A549 (cell line): Measurements from ENCODE around the gene PRAC1. TPM values are rescaled to one million over a fixed set of nuclear protein-coding genes. Genes with fewer than 3 reads are reported as not detected.
A peak's percentile ranks its signal among the peaks of the same experiment; 100 is the strongest.

Experiments
- CBX8 ChIP-seq: fragments of 200-600 bp; sonication (generic); IDR thresholded peaks from 2 replicates; pipeline ENCODE4 v1.6.1; 2016
- CEBPB ChIP-seq, 2 experiments: fragments of >200 bp in 1 of 2; sonication (Bioruptor Twin) in 1 of 2; formaldehyde crosslinking in 1 of 2; IDR thresholded peaks; 2 replicates each; pipeline ENCODE4 v1.6.1; 2012 to 2016
- EHF ChIP-seq: fragments of 250-450 bp; sonication (Bioruptor Pico); IDR thresholded peaks from 2 replicates; pipeline ENCODE4 v1.5.0; 2020; ENCODE audit warnings: mild to moderate bottlenecking
- ESRRA ChIP-seq: fragments of 150-350 bp; IDR thresholded peaks from 2 replicates; pipeline ENCODE4 v1.6.1; 2014; ENCODE audit warnings: mild to moderate bottlenecking, low read length, borderline replicate concordance
- FOSL2 ChIP-seq, 2 experiments: fragments of 450-650 bp in 1 of 2; fragments of >200 bp in 1 of 2; sonication (Bioruptor Twin) in 1 of 2; formaldehyde crosslinking; IDR thresholded peaks; 2 replicates each; pipeline versions ENCODE4 v1.5.0 to v1.6.1; 2016 to 2020; ENCODE audit warnings: mild to moderate bottlenecking in 1 of 2, moderate library complexity in 1 of 2
- HOXB13 ChIP-seq: fragments of 250-450 bp; sonication (Bioruptor Pico); IDR thresholded peaks from 2 replicates; pipeline ENCODE4 v1.5.0; 2020; ENCODE audit warnings: low read depth, mild to moderate bottlenecking, moderate library complexity
- JUN ChIP-seq, 2 experiments: fragments of >200 bp; sonication (Bioruptor Twin); formaldehyde crosslinking; IDR thresholded peaks; 2 replicates in 1 of 2; 3 replicates in 1 of 2; pipeline ENCODE4 v1.6.1; 2016 to 2017
- KDM5A ChIP-seq: fragments of 200-600 bp; sonication (generic); IDR thresholded peaks from 2 replicates; pipeline ENCODE4 v1.6.1; 2016; ENCODE audit warnings: antibody characterized with exemption, mild to moderate bottlenecking
- MAZ ChIP-seq: fragments of 150-350 bp; IDR thresholded peaks from 2 replicates; pipeline ENCODE4 v1.6.1; 2014; ENCODE audit warnings: antibody characterized with exemption, low read depth, low read length, borderline replicate concordance
- POLR2A ChIP-seq: IDR thresholded peaks from 2 replicates; pipeline ENCODE4 v1.6.1; 2012; ENCODE audit warnings: mild to moderate bottlenecking, low read length
- RCOR1 ChIP-seq: fragments of 150-350 bp; IDR thresholded peaks from 2 replicates; pipeline ENCODE4 v1.6.1; 2014; ENCODE audit warnings: antibody characterized with exemption, low read length, low read depth
- RFX5 ChIP-seq: fragments of 450-650 bp; IDR thresholded peaks from 2 replicates; pipeline ENCODE4 v1.7.1; 2014; ENCODE audit warnings: antibody characterized with exemption, mild to moderate bottlenecking, moderate library complexity
- SMC3 ChIP-seq: fragments of >200 bp; sonication (Bioruptor Twin); formaldehyde crosslinking; IDR thresholded peaks from 3 replicates; pipeline ENCODE4 v1.6.1; 2018; ENCODE audit warnings: inconsistent platforms
- SREBF2 ChIP-seq: fragments of 450-650 bp; IDR thresholded peaks from 2 replicates; pipeline ENCODE4 v1.6.1; 2014; ENCODE audit warnings: mild to moderate bottlenecking, moderate library complexity
- TFCP2L1 ChIP-seq: fragments of 250-450 bp; sonication (Bioruptor Pico); IDR thresholded peaks from 2 replicates; pipeline ENCODE4 v1.5.0; 2021; ENCODE audit warnings: mild to moderate bottlenecking
- ZNF302 ChIP-seq: fragments of 250-450 bp; sonication (Bioruptor Pico); IDR thresholded peaks from 2 replicates; pipeline ENCODE4 v1.9.0; 2021; ENCODE audit warnings: inconsistent platforms, mild to moderate bottlenecking, moderate library complexity
- polyA plus RNA-seq, 4 experiments: library from polyadenylated mRNA; depleted of rRNA in 3 of 4; stranded (reverse); fragments of >200 nt; fragmentation: RNase III in 1 of 4; extraction: RNeasy Plus Mini Kit Qiagen cat#74134 plus additional on column Dnase treatment in 1 of 4; gene quantifications; 2 replicates in 3 of 4; 3 replicates in 1 of 4; pipeline ENCODE4 v1.2.3, GENCODE V29; 2011 to 2017
- TF ChIP-seq, protein P1 (sequence below): IDR thresholded peaks from 2 replicates; pipeline ENCODE4 v1.6.1; 2012; ENCODE audit warnings: low read depth, borderline replicate concordance
- TF ChIP-seq, protein P2 (sequence below): fragments of >200 bp; sonication (Bioruptor Twin); formaldehyde crosslinking; IDR thresholded peaks from 3 replicates; pipeline ENCODE4 v1.6.1; 2016
- TF ChIP-seq, protein P3 (sequence below): IDR thresholded peaks from 2 replicates; pipeline ENCODE4 v1.6.1; 2012
- TF ChIP-seq, protein P4 (sequence below): IDR thresholded peaks from 2 replicates; pipeline ENCODE4 v1.6.1; 2012
- TF ChIP-seq, protein P5 (sequence below): fragments of 250-450 bp; sonication (Bioruptor Pico); IDR thresholded peaks from 2 replicates; pipeline ENCODE4 v1.5.0; 2021; ENCODE audit warnings: mild to moderate bottlenecking, moderate library complexity, borderline replicate concordance
- TF ChIP-seq, protein P6 (sequence below): fragments of >200 bp; sonication (Bioruptor Twin); formaldehyde crosslinking; IDR thresholded peaks from 2 replicates; pipeline ENCODE4 v1.6.1; 2016

Gene PRAC1
- polyA plus RNA-seq, 2 of the 4 experiments (the other 2 are of a cell fraction): not detected

DNA sequence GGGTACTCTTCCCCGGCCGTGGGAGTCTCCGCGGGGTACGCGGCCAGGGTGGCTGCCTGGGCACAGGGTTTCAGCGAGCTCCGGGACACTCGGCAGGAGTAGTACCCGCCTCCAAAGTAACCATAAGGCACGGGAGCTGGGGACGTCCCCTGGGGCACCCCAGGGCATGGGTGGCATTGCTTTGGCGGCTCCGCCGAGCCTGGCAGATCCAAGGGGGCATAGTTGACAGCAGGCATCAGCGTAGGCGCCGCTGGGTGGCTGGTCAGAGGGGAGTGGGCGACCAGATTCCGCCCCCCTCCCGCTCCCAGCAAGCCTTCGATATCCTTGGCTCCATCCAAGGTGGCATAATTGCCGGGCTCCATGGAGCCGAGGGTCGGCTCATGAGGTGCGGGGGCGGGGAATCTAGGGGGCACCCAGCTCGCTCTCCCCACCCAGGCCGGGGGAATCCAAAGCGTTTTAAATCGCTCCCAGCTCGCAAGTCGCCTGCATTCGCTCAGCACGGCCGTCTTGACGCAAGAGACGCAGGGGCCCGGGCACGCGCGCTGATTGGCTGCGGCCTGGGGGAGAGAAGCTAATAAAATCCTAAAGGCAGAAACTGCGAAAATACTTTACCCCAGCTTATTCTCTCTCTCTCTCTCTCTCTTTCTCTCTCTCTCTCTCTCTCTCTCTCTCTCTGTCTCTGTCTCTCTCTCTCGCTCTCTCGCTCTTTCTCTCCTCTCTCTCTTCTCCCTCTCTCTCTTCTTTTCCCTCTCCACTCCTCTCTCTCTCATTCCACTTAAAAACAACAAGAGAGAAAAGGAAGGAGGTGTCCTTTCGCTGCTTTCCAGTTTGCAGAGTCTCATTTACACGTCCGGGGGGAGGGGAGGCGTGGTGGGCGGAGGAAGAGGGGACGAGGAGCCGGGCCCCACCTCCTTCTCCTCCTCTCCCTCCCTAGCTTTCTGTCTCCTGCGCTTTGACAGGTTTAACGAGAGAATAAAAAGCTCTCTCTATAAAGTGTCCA is 6.2 kb upstream of the PRAC1 start, which contains the start of gene HOXB13 (continued):
- no peak for TF ChIP-seq TFCP2L1 (CRISPR knock-in tag)
- no peak for TF ChIP-seq KDM5A
- TF ChIP-seq, protein P1, sequence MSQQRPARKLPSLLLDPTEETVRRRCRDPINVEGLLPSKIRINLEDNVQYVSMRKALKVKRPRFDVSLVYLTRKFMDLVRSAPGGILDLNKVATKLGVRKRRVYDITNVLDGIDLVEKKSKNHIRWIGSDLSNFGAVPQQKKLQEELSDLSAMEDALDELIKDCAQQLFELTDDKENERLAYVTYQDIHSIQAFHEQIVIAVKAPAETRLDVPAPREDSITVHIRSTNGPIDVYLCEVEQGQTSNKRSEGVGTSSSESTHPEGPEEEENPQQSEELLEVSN: 0 out of 2 replicates have a peak, but pooled peaks have one; percentile 55
- peak in 1 of 2 experiments; percentile 47; a peak in 1 of 4 replicates for TF ChIP-seq CEBPB (IDR thresholded peaks at IDR 0.05)
- TF ChIP-seq, protein P2, sequence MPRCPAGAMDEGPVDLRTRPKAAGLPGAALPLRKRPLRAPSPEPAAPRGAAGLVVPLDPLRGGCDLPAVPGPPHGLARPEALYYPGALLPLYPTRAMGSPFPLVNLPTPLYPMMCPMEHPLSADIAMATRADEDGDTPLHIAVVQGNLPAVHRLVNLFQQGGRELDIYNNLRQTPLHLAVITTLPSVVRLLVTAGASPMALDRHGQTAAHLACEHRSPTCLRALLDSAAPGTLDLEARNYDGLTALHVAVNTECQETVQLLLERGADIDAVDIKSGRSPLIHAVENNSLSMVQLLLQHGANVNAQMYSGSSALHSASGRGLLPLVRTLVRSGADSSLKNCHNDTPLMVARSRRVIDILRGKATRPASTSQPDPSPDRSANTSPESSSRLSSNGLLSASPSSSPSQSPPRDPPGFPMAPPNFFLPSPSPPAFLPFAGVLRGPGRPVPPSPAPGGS: peak; percentile 60; the same call in 1 of the 3 replicates
- 0 out of 3 replicates have a peak, but pooled peaks have one; percentile 8 for TF ChIP-seq SMC3
- no peak for TF ChIP-seq SREBF2
- TF ChIP-seq, protein P3, sequence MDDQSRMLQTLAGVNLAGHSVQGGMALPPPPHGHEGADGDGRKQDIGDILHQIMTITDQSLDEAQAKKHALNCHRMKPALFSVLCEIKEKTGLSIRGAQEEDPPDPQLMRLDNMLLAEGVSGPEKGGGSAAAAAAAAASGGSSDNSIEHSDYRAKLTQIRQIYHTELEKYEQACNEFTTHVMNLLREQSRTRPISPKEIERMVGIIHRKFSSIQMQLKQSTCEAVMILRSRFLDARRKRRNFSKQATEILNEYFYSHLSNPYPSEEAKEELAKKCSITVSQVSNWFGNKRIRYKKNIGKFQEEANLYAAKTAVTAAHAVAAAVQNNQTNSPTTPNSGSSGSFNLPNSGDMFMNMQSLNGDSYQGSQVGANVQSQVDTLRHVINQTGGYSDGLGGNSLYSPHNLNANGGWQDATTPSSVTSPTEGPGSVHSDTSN: 0 out of 2 replicates have a peak, but pooled peaks have one; percentile 31
- TF ChIP-seq JUN (IDR thresholded peaks at IDR 0.05): peak in 1 of 2 experiments; percentile 43; a peak in 2 of 5 replicates
- no peak for TF ChIP-seq MAZ
- no peak for TF ChIP-seq RCOR1
- TF ChIP-seq, protein P4, sequence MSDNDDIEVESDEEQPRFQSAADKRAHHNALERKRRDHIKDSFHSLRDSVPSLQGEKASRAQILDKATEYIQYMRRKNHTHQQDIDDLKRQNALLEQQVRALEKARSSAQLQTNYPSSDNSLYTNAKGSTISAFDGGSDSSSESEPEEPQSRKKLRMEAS: peak; percentile 60
- TF ChIP-seq, protein P5, sequence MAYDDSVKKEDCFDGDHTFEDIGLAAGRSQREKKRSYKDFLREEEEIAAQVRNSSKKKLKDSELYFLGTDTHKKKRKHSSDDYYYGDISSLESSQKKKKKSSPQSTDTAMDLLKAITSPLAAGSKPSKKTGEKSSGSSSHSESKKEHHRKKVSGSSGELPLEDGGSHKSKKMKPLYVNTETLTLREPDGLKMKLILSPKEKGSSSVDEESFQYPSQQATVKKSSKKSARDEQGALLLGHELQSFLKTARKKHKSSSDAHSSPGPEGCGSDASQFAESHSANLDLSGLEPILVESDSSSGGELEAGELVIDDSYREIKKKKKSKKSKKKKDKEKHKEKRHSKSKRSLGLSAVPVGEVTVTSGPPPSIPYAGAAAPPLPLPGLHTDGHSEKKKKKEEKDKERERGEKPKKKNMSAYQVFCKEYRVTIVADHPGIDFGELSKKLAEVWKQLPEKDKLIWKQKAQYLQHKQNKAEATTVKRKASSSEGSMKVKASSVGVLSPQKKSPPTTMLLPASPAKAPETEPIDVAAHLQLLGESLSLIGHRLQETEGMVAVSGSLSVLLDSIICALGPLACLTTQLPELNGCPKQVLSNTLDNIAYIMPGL (CRISPR knock-in tag): no peak
- TF ChIP-seq ESRRA: no peak
- TF ChIP-seq, protein P6, sequence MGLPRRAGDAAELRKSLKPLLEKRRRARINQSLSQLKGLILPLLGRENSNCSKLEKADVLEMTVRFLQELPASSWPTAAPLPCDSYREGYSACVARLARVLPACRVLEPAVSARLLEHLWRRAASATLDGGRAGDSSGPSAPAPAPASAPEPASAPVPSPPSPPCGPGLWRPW: no peak
- peak; percentile 36; the same call in 1 of the 2 replicates for TF ChIP-seq POLR2A
- no peak for TF ChIP-seq FOSL2 (IDR thresholded peaks at IDR 0.05)
- no peak for TF ChIP-seq FOSL2 (CRISPR knock-in tag; IDR thresholded peaks at IDR 0.05)
- no peak for TF ChIP-seq EHF (CRISPR knock-in tag)
- TF ChIP-seq RFX5: 0 out of 2 replicates have a peak, but pooled peaks have one; percentile 19
- peak; percentile 68; the same call in 1 of the 2 replicates for TF ChIP-seq HOXB13 (CRISPR knock-in tag)
- no peak for TF ChIP-seq CBX8
- no peak for TF ChIP-seq ZNF302 (CRISPR knock-in tag)
- TF ChIP-seq, all 56 proteins: peak for 10
